GM21737 (cell line): ENCODE measurements around the gene CLTB.

Experiments used
- ATAC-seq: cut with Tn5 transposase; IDR thresholded peaks from one replicate; pipeline ENCODE4 v1.9.1; 2021; ENCODE audit warnings: mild to moderate bottlenecking, moderate library complexity; ENCODE audit not compliant: unreplicated experiment

The CLTB gene

GRCh38 chr5:176355400-176356178 is 60.8 kb downstream of the CLTB start:
- ATAC-seq: no peak

GRCh38 chr5:176353533-176353932 is 62.8 kb downstream of the CLTB start:
- no peak for ATAC-seq

GRCh38 chr5:176352116-176352878 is 64.0 kb downstream of the CLTB start:
- no peak for ATAC-seq

- ATAC-seq: no peak
Measured at GRCh38 chr5:176350416-176350815, 65.9 kb downstream of the CLTB start.

- ATAC-seq: no peak
Measured at GRCh38 chr5:176342766-176343458, 73.4 kb downstream of the CLTB start.
